ENCODE measurements around the gene TCEANC2.

DNA sequence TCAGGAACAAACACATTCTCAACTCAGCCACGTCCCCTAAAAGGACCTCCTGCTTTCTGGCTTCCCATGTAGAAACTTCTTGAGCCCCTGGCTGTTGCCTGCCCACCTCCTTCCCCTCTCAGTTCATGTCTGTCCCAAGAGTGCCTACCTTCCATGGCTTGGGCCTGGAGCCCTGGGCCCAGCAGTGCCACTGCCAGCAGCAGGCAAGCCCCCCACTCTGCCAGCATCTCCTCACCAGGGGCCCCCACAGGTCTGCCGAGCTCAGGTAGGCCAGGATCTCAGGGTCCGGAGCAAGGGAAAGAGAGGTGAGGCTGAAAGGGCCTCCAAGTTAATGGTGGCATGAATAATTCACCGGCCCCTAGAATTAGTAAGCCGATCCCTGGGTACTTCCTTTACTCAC is 99.3 kb downstream of the TCEANC2 start, which contains the start of gene CDCP2:
- TF ChIP-seq POLR2A (IDR thresholded peaks at IDR 0.05), result no peak
- TF ChIP-seq, protein P1, sequence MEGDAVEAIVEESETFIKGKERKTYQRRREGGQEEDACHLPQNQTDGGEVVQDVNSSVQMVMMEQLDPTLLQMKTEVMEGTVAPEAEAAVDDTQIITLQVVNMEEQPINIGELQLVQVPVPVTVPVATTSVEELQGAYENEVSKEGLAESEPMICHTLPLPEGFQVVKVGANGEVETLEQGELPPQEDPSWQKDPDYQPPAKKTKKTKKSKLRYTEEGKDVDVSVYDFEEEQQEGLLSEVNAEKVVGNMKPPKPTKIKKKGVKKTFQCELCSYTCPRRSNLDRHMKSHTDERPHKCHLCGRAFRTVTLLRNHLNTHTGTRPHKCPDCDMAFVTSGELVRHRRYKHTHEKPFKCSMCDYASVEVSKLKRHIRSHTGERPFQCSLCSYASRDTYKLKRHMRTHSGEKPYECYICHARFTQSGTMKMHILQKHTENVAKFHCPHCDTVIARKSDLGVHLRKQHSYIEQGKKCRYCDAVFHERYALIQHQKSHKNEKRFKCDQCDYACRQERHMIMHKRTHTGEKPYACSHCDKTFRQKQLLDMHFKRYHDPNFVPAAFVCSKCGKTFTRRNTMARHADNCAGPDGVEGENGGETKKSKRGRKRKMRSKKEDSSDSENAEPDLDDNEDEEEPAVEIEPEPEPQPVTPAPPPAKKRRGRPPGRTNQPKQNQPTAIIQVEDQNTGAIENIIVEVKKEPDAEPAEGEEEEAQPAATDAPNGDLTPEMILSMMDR (IDR thresholded peaks at IDR 0.05), result no peak
- no peak for TF ChIP-seq EP300 (IDR thresholded peaks at IDR 0.05)
- no peak for TF ChIP-seq POLR2AphosphoS5 (IDR thresholded peaks at IDR 0.05)

All from suprapubic skin (tissue), 4 donors.